DOHH2 (cell line): ENCODE data around the gene ANKRD13C.

Source experiments
- H3F3A ChIP-seq: fragments of 200-600 bp; sonication (generic), shearing (Covaris generic); 2 replicates; pipeline ENCODE4 v1.6.0; 2016; ENCODE audit warnings: antibody characterized with exemption, mild to moderate bottlenecking; ENCODE audit not compliant: control insufficient read depth, insufficient read depth
- H3K27ac ChIP-seq: fragments of 200-600 bp; sonication (generic); 2 replicates; pipeline ENCODE4 v1.5.1; 2014; ENCODE audit warnings: low read depth, mild to moderate bottlenecking, low read length, moderate library complexity
- H3K27me3 ChIP-seq: fragments of 200-600 bp; sonication (generic); 2 replicates; pipeline ENCODE4 v1.6.1; 2014; ENCODE audit warnings: mild to moderate bottlenecking, low read length, mixed read lengths; ENCODE audit not compliant: control insufficient read depth
- H3K36me3 ChIP-seq: fragments of 200-600 bp; sonication (generic); 2 replicates; pipeline ENCODE4 v1.6.1; 2014; ENCODE audit warnings: mild to moderate bottlenecking, low read length, moderate library complexity, mixed read lengths; ENCODE audit not compliant: control insufficient read depth
- H3K4me1 ChIP-seq: fragments of 200-600 bp; sonication (generic); 2 replicates; pipeline ENCODE4 v1.6.1; 2014; ENCODE audit warnings: mild to moderate bottlenecking, low read length, mixed read lengths; ENCODE audit not compliant: control insufficient read depth
- H3K4me2 ChIP-seq: fragments of 200-600 bp; sonication (generic); 2 replicates; pipeline ENCODE4 v1.6.0; 2014; ENCODE audit warnings: mild to moderate bottlenecking, low read length, moderate library complexity
- H3K4me3 ChIP-seq: fragments of 200-600 bp; sonication (generic); 2 replicates; pipeline ENCODE4 v1.5.1; 2014; ENCODE audit warnings: mild to moderate bottlenecking, low read length, mixed read lengths
- H3K79me2 ChIP-seq: fragments of 200-600 bp; sonication (generic); 2 replicates; pipeline ENCODE4 v1.6.1; 2014; ENCODE audit warnings: mild to moderate bottlenecking, low read length, mixed read lengths; ENCODE audit not compliant: control insufficient read depth
- H3K9me2 ChIP-seq: fragments of 200-600 bp; sonication (generic); replicated peaks from 2 replicates; pipeline ENCODE4 v1.6.1; 2014; ENCODE audit warnings: mild to moderate bottlenecking, low read length, mixed read lengths; ENCODE audit not compliant: control insufficient read depth
- H3K9me3 ChIP-seq: fragments of 200-600 bp; sonication (generic); 2 replicates; pipeline ENCODE4 v1.6.1; 2014; ENCODE audit warnings: antibody characterized with exemption, low read length, mixed read lengths; ENCODE audit not compliant: control insufficient read depth, insufficient read depth
- H4K20me1 ChIP-seq: fragments of 200-600 bp; sonication (generic); 2 replicates; pipeline ENCODE4 v1.6.0; 2014; ENCODE audit warnings: low read depth, mild to moderate bottlenecking, antibody characterized with exemption, low read length, moderate library complexity; ENCODE audit not compliant: control insufficient read depth, insufficient read depth
- CTCF ChIP-seq: fragments of 200-600 bp; sonication (generic); IDR thresholded peaks from one replicate; pipeline ENCODE4 v1.5.1; 2014; ENCODE audit warnings: antibody characterized with exemption, mild to moderate bottlenecking, low read depth, low read length; ENCODE audit not compliant: poor library complexity, severe bottlenecking
- EZH2phosphoT487 ChIP-seq: fragments of 200-600 bp; sonication (generic); IDR thresholded peaks from 2 replicates; pipeline ENCODE4 v1.6.1; 2017; ENCODE audit warnings: borderline replicate concordance, mild to moderate bottlenecking, antibody characterized with exemption, low read length, moderate library complexity, mixed read lengths

ANKRD13C gene

DNA sequence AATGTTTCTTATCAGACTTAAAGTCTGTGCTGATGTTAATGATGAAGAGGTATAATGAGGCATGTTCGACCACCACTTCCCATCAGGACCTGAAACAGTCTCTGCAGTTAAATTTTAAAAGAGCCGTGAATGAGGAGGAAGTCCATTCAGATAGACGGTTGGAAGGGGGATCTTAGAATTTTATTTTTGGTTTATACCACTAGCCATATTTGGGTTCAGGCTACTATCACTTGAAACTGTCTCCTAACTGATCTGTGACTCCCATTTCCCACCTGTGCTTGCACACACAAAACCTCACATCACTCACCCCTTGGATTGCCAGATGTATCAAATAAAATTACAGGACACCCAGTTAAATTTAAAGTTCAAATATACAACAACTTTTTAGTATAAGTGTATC is 9.9 kb upstream of the ANKRD13C start:
- Histone ChIP-seq H3K27me3 (no peaks in the 10 kb centered on the region), H3K27ac (no peak overlapping the region), H4K20me1 (no peaks in the 10 kb centered on the region), H3K4me3 (no peak overlapping the region), H3K9me3 (no peaks in the 10 kb centered on the region), H3K36me3 (no peaks in the 10 kb centered on the region), H3K4me2 (no peak overlapping the region), H3K9me2 (no peaks in the 10 kb centered on the region), H3F3A (no peaks in the 10 kb centered on the region), H3K79me2 (no peaks in the 10 kb centered on the region), H3K4me1 (no peaks in the 10 kb centered on the region)
- TF ChIP-seq CTCF (no peak), EZH2phosphoT487 (no peak)

DNA sequence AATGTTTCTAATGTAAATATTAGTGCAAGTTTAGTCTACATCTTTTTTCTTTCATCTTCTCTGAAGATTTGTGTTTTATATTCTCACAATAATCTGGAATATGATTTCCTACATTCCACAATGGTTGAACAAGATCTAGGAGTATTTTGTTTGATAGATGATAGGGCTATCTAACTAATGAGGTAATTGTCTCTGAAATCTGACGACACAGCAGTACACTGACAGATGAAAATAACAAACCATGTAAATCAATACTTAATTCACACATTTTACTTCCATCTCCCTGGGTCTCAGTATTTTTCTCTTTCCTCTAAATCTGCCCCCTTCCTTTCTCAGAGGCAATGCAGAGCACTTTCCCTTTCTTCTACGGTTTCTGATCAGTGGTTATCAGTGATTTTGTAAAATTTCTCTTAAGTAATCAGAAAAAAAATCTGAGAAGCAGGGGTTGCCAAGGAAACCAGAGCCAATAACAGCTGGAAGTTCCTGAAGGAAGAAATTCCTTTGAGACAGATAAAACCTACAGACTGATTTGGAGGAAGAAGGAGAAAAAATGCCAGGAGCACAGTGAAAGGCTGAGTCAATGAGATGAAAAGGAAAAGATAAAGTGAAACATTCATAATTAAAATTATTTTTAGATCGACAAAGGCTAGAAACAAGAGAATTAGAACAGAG is 7.3 kb upstream of the ANKRD13C start:
- no peak overlapping the region for H3K27ac ChIP-seq
- H4K20me1 ChIP-seq, result no peaks in the 10 kb centered on the region
- no peak overlapping the region for H3K4me3 ChIP-seq
- no peaks in the 10 kb centered on the region for H3K4me1 ChIP-seq
- no peaks in the 10 kb centered on the region for H3K27me3 ChIP-seq
- no peaks in the 10 kb centered on the region for H3K9me2 ChIP-seq
- TF ChIP-seq EZH2phosphoT487, result no peak
- no peak for TF ChIP-seq CTCF
- no peaks in the 10 kb centered on the region for H3K36me3 ChIP-seq
- no peaks in the 10 kb centered on the region for H3F3A ChIP-seq
- no peak overlapping the region for H3K4me2 ChIP-seq
- no peaks in the 10 kb centered on the region for H3K79me2 ChIP-seq
- no peaks in the 10 kb centered on the region for H3K9me3 ChIP-seq

GRCh38 chr1:70360321-70360720 is 5.8 kb upstream of the ANKRD13C start:
- Histone ChIP-seq H3K27me3 (no peaks in the 10 kb centered on the region), H3K27ac (no peak overlapping the region), H3K4me2 (no peak overlapping the region), H3K9me3 (no peaks in the 10 kb centered on the region), H4K20me1 (no peaks in the 10 kb centered on the region), H3K4me1 (peaks cover 8% of the 10 kb centered on the region), H3K9me2 (no peaks in the 10 kb centered on the region), H3K79me2 (peaks cover 6% of the 10 kb centered on the region), H3K36me3 (no peaks in the 10 kb centered on the region), H3K4me3 (no peak overlapping the region), H3F3A (no peaks in the 10 kb centered on the region)
- TF ChIP-seq CTCF (no peak), EZH2phosphoT487 (no peak)
